MCF 10A (cell line): ENCODE results near the gene PCCA. TPM values are rescaled to one million over a fixed set of nuclear protein-coding genes. Genes with fewer than 3 reads are reported as not detected.
A peak's percentile ranks its signal among the peaks of the same experiment; 100 is the strongest.
"Not testable (repeated sequence)": the region's sequence is repeated elsewhere in the genome, so short reads cannot be mapped to it uniquely, and the experiment has no call there.

ENCODE experiments used
- BruUV-seq: library from RNA; stranded (reverse); fragments of 400-500 nt; replicated peaks from 2 replicates; lab custom pipeline; 2021; lab: Mats Ljungman, UMichigan
- CTCF ChIA-PET: fragments of 300-600 bp; sonication (Branson Sonifier 250); formaldehyde crosslinking; extraction: SDS; loops from one replicate; lab custom pipeline; 2021; ENCODE audit warnings: antibody characterized with exemption, inconsistent platforms; lab: Yijun Ruan, JAX
- POLR2A ChIA-PET: fragments of 300-600, 350-650 bp; sonication (Branson Sonifier 250); formaldehyde crosslinking; extraction: SDS; loops from one replicate; lab custom pipeline; 2020; ENCODE audit warnings: antibody characterized with exemption, inconsistent platforms; lab: Yijun Ruan, JAX
- DNase-seq: peaks from one replicate; pipeline ENCODE4 v3.0.0-alpha.2; 2018; ENCODE audit not compliant: unreplicated experiment
- H3K27ac Mint-ChIP-seq: one replicate; pipeline ENCODE4 v1.8.0; 2022; ENCODE audit warnings: mild to moderate bottlenecking, low read depth, mixed read lengths; ENCODE audit not compliant: unreplicated experiment
- H3K27me3 Mint-ChIP-seq: one replicate; pipeline ENCODE4 v1.8.0; 2022; ENCODE audit warnings: mixed read lengths; ENCODE audit not compliant: insufficient read depth, unreplicated experiment
- H3K36me3 Mint-ChIP-seq: one replicate; pipeline ENCODE4 v1.8.0; 2022; ENCODE audit warnings: mild to moderate bottlenecking, moderate library complexity, mixed read lengths; ENCODE audit not compliant: insufficient read depth, unreplicated experiment
- H3K4me1 Mint-ChIP-seq: one replicate; pipeline ENCODE4 v1.8.0; 2022; ENCODE audit warnings: mixed read lengths; ENCODE audit not compliant: insufficient read depth, unreplicated experiment
- H3K4me3 Mint-ChIP-seq: one replicate; pipeline ENCODE4 v1.8.0; 2022; ENCODE audit warnings: mild to moderate bottlenecking, moderate library complexity, mixed read lengths; ENCODE audit not compliant: unreplicated experiment
- H3K9me3 Mint-ChIP-seq: one replicate; pipeline ENCODE4 v1.8.0; 2022; ENCODE audit warnings: mixed read lengths; ENCODE audit not compliant: unreplicated experiment
- intact Hi-C: fragments of 100-400 bp; cut with micrococcal nuclease; formaldehyde crosslinking; loops from 2 replicates; pipeline ENCODE4 v1.14.1; 2022
- total RNA-seq: library from RNA; stranded (reverse); gene quantifications from 2 replicates; pipeline ENCODE4 v1.2.3, GENCODE V29; 2022
- TF ChIP-seq, protein P1 (sequence below): fragments of 200-600 bp; IDR thresholded peaks from one replicate; pipeline ENCODE4 v1.8.0; 2022; ENCODE audit warnings: antibody characterized with exemption, mild to moderate bottlenecking; ENCODE audit not compliant: unreplicated experiment

The PCCA gene
- total RNA-seq, 1 experiment from 2014 or later: 23.4 TPM

DNA sequence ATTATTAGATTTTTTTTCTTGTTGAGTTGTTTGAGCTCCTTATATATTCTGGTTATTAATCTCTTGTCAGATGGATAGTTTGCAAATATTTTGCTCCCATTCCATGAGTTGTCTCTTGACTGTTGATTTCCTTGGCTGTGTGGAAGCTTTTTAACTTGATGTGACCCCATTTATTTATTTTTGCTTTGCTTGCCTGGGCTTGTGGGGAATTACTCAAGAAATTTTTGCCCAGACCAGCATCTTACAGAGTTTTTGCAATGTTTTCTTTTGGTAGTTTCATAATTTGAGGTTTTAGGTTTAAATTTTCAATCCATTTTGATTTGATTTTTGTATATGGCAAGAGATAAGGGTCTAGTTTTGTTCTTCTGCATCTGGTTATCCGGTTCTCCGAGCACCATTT is 124.7 kb downstream of the PCCA start:
- no TSS peak for BruUV-seq
- H3K36me3 Mint-ChIP-seq: peaks cover 9% of the 10 kb centered on the region
- H3K27me3 Mint-ChIP-seq: no peaks in the 10 kb centered on the region
- no peaks in the 10 kb centered on the region for H3K9me3 Mint-ChIP-seq
- TF ChIP-seq, protein P1, sequence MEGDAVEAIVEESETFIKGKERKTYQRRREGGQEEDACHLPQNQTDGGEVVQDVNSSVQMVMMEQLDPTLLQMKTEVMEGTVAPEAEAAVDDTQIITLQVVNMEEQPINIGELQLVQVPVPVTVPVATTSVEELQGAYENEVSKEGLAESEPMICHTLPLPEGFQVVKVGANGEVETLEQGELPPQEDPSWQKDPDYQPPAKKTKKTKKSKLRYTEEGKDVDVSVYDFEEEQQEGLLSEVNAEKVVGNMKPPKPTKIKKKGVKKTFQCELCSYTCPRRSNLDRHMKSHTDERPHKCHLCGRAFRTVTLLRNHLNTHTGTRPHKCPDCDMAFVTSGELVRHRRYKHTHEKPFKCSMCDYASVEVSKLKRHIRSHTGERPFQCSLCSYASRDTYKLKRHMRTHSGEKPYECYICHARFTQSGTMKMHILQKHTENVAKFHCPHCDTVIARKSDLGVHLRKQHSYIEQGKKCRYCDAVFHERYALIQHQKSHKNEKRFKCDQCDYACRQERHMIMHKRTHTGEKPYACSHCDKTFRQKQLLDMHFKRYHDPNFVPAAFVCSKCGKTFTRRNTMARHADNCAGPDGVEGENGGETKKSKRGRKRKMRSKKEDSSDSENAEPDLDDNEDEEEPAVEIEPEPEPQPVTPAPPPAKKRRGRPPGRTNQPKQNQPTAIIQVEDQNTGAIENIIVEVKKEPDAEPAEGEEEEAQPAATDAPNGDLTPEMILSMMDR: no peak
- intact Hi-C loops: no loop called here
- peak; percentile 62 for DNase-seq
- H3K27ac Mint-ChIP-seq: peak overlapping the region; percentile 42
- POLR2A ChIA-PET: interaction anchor here (0.9 to 2.7 kb wide), 2 partner anchors 15 to 145 kb away, joined by 3 to 10 read pairs; no protein-coding TSS in a partner anchor
- CTCF ChIA-PET: interaction anchor here (0.6 kb wide), 2 partner anchors 88 to 300 kb away, joined by 3 read pairs; no protein-coding TSS in a partner anchor
- H3K4me1 Mint-ChIP-seq: peaks cover 43% of the 10 kb centered on the region
- no peak overlapping the region for H3K4me3 Mint-ChIP-seq

DNA sequence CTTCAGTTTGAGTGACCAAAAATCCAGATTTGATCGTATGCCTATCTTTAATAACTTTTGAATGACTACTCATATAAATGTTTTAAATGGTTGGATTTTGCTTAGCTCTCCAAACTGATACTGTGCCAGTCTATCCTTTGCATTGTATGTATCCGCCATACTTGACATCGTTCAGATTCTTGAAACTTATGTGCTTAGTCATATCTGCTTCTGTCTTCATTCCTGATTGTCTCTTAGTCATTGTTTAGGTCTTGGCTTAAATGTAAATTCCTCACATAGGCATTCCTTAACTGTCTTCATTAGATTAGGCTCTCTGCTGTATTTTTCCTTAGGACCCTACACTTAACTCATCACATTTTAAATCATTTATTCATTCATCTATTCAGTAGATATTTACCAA is 126.0 kb downstream of the PCCA start:
- DNase-seq: peak; percentile 69
- ChIA-PET POLR2A (interaction anchor here (0.5 to 2.7 kb wide), 4 partner anchors 14 to 143 kb away, joined by 3 to 10 read pairs (median 4); no protein-coding TSS in a partner anchor), CTCF (interaction anchor here (0.6 to 1.3 kb wide), 5 partner anchors 13 to 298 kb away, joined by 3 read pairs; no protein-coding TSS in a partner anchor)
- H3K9me3 Mint-ChIP-seq: no peaks in the 10 kb centered on the region
- intact Hi-C loops: no loop called here
- H3K27ac Mint-ChIP-seq: peak overlapping the region; percentile 14
- no peaks in the 10 kb centered on the region for H3K27me3 Mint-ChIP-seq
- H3K4me1 Mint-ChIP-seq: peaks cover 42% of the 10 kb centered on the region
- TF ChIP-seq, protein P1: no peak
- H3K36me3 Mint-ChIP-seq: peaks cover 9% of the 10 kb centered on the region
- BruUV-seq: no TSS peak
- no peak overlapping the region for H3K4me3 Mint-ChIP-seq

DNA sequence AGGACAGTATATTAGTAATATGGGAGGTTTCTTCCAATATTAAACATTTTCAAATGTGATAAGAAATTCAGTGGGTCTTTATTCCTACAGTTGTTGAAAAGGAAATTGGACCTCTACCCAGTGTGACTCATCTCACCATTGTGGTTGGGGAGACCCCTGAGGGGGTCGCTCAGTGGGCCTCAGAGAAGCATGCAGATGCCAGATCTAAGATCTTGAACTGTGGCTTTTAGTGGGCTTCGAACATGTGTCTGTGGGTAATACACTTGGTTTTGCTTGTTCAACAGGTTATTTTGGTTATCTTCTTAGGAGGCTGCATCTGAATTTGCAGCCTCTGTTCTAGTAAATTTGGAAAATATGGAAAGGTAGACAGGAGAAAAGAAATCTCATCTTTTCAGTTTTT is 132.3 kb downstream of the PCCA start:
- no peak overlapping the region for H3K27ac Mint-ChIP-seq
- H3K36me3 Mint-ChIP-seq: peaks cover 9% of the 10 kb centered on the region
- H3K4me3 Mint-ChIP-seq: no peak overlapping the region
- BruUV-seq: no TSS peak
- TF ChIP-seq, protein P1: no peak
- DNase-seq: no peak
- H3K9me3 Mint-ChIP-seq: no peaks in the 10 kb centered on the region
- H3K4me1 Mint-ChIP-seq: no peaks in the 10 kb centered on the region
- H3K27me3 Mint-ChIP-seq: no peaks in the 10 kb centered on the region
- intact Hi-C loops: no loop called here
- ChIA-PET POLR2A (no interaction called here), CTCF (interaction anchor here (0.8 kb wide), 1 partner anchor 305 kb away, joined by 4 read pairs; no protein-coding TSS in a partner anchor)

DNA sequence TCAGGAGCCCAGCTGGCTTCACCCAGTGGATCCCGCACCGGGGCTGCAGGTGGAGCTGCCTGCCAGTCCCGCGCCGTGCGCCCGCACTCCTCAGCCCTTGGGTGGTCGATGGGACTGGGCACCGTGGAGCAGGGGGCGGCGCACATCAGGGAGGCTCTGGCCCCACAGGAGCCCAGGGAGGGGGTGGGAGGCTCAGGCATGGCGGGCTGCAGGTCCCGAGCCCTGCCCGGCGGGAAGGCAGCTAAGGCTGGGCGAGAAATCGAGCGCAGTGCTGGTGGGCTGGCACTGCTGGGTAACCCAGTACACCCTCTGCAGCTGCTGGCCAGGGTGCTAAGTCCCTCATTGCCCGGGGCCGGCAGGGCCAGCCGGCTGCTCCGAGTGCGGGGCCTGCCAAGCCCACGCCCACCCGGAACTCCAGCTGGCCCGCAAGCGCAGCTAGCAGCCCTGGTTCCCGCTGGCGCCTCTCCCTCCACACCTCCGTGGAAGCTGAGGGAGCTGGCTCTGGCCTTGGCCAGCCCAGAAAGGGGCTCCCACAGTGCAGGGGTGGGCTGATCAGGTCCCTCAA is 135.2 kb downstream of the PCCA start:
- BruUV-seq, H3K4me1 Mint-ChIP-seq, H3K36me3 Mint-ChIP-seq, H3K9me3 Mint-ChIP-seq, H3K27me3 Mint-ChIP-seq, H3K4me3 Mint-ChIP-seq, DNase-seq, H3K27ac Mint-ChIP-seq, intact Hi-C loops: not testable (repeated sequence)
- ChIA-PET CTCF (interaction anchor here (0.9 to 1.4 kb wide), 5 partner anchors 10 to 308 kb away, joined by 3 to 8 read pairs (median 4); no protein-coding TSS in a partner anchor), POLR2A (interaction anchor here (0.7 kb wide), 1 partner anchor 120 kb away, joined by 4 read pairs; no protein-coding TSS in a partner anchor)
